ENCODE data around the gene PPP5C.

PPP5C gene

DNA sequence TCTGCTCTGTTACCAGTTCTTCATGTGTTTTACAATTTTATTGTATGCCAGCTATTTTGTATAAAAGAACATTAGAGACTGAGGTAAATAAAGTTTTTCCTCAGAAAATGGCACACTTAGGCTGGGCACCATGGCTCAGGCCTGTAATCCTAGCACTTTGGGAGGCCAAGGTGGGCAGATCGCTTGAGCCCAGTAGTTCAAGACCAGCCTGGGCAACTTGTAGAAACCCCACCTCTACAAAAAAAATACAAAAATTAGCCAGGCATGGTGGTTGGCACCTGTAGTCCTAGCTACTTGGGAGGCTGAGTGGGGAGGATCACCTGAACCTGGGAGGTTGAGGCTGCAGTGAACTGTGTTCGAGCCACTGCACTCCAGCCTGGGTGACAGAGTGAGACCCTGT lies 34.5 kb downstream of the PPP5C start:
- H3K4me3 ChIP-seq (ENCODE audit: low read depth, low read length), result no peak overlapping the region
- TF ChIP-seq, protein P1, sequence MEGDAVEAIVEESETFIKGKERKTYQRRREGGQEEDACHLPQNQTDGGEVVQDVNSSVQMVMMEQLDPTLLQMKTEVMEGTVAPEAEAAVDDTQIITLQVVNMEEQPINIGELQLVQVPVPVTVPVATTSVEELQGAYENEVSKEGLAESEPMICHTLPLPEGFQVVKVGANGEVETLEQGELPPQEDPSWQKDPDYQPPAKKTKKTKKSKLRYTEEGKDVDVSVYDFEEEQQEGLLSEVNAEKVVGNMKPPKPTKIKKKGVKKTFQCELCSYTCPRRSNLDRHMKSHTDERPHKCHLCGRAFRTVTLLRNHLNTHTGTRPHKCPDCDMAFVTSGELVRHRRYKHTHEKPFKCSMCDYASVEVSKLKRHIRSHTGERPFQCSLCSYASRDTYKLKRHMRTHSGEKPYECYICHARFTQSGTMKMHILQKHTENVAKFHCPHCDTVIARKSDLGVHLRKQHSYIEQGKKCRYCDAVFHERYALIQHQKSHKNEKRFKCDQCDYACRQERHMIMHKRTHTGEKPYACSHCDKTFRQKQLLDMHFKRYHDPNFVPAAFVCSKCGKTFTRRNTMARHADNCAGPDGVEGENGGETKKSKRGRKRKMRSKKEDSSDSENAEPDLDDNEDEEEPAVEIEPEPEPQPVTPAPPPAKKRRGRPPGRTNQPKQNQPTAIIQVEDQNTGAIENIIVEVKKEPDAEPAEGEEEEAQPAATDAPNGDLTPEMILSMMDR (IDR thresholded peaks at IDR 0.05; ENCODE audit: borderline replicate concordance, insufficient read depth, low read depth, low read length), result no peak

DNA sequence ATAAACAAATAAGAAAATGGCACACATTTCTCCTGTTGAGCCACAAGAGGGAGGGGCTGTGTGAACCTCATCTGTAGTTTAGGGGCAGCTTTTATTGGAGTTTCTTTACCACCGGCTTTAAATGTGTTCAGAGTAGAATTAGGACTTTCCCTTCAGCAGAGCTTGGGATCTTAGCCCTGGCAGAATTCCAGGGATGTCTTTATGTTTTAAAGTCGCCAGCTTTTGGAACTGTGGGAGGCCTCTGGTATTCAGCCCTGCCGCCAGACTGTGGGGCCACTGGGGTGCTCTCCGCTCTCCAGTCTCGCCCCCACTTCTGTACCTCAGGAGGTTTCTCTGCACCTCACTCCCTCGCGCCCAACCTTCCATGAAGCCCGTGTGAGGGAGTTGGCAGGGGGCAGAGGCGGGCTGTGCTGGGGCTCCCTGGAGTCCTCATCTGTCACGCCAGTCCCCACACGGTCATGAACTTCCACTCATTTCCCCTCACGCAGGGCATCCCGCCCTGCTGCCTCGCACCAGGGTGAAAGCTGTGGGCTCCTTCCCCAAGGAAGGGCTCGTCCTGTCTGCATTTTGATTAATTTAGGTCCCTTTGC lies 35.0 kb downstream of the PPP5C start:
- TF ChIP-seq, protein P1 (IDR thresholded peaks at IDR 0.05; ENCODE audit: borderline replicate concordance, insufficient read depth, low read depth, low read length), result no peak

DNA sequence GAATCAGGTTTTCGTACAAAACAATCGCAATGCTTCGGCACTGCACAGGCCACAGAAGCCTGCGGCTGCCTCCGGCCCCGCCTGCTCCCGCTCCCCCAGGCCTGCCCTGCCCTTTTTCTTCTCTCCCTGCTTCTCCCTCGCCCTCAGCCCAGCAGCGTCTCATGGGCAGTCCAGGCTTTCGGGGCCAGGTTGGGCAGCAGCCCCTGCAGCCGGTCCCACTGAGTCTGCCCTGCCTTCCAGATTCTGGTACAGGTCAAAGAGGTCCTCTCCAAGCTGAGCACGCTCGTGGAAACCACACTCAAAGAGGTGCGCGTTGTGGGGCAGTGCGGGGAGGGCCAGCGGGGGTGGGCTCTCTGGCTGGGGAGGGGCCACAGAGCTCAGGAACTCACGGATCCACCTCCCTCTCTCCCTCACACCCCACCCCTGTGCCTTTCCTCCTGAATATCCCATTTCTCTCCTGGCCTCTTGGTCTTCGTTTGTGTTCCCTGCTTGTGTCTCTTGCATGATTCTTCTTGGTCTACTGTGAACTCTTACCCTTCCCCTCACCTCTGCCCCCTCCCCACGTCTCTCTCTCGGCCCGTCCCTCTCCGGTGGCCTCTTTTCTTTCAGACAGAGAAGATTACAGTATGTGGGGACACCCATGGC lies 36.4 kb downstream of the PPP5C start:
- TF ChIP-seq, protein P1 (IDR thresholded peaks at IDR 0.05; ENCODE audit: borderline replicate concordance, insufficient read depth, low read depth, low read length), result no peak
- no peak overlapping the region for H3K4me3 ChIP-seq (ENCODE audit: low read depth, low read length)

More for the DNA sequence above, 35.0 kb downstream of the PPP5C start:
- H3K4me3 ChIP-seq (ENCODE audit: low read depth, low read length), result no peak overlapping the region

DNA sequence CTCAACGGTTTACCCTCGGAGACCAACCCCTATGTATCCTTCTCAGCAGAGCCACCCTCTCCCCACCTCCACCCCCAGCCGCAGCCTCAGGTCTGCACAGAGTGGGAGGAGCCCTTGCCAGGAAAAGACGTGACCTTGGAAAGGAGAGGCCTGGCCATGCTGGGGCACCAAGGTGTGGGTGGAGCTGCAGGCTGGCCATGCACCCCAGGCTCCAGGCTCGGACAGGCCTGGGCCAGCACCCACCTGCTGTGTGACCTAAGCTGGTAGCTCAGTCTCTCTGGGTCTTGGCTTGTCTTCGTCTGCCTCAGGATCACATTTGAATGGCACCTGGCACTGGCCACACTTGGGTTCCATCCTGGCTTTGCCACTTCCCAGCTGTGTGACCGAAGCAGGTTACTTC lies 37.0 kb downstream of the PPP5C start:
- TF ChIP-seq, protein P1 (IDR thresholded peaks at IDR 0.05; ENCODE audit: borderline replicate concordance, insufficient read depth, low read depth, low read length), result no peak
- no peak overlapping the region for H3K4me3 ChIP-seq (ENCODE audit: low read depth, low read length)

DNA sequence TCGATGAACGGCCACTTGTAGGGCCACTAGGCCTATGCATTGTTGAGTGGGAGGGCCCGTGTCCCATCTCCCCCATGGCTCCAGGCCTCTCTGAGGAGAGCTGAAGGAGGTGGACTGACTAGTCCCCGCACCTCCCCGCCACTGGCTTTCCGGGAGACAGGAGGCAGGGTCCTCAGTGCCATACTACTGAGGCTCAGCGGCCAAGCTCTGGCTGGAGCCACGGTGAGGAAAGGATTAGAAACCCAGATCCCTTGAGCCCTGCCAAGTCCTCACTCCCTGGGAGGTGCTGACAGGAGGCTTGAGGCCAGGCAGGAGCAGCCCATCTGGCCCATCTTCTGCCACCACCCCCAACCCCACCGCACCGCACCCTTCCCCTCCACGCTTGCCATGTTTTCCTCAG lies 37.5 kb downstream of the PPP5C start:
- no peak overlapping the region for H3K4me3 ChIP-seq (ENCODE audit: low read depth, low read length)
- TF ChIP-seq, protein P1 (IDR thresholded peaks at IDR 0.05; ENCODE audit: borderline replicate concordance, insufficient read depth, low read depth, low read length), result no peak

DNA sequence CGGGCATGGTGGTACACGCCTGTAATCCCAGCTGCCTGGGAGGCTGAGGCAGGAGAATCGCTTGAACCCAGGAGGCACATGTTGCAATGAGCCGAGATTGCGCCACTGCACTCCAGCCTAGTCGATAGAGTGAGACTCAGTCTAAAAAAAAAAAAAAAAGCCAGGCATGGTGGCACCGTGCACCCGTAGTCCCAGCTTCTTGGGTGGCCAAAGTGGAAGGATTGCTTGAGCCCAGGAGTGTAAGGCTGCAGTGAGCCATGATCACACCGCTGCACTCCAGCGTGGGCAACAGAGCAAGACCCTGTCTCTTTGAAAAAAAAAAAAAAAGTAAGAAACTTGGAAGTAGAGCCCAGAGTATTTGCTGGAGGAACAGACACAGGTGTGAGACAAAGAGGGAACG lies 38.7 kb downstream of the PPP5C start:
- no peak overlapping the region for H3K4me3 ChIP-seq (ENCODE audit: low read depth, low read length)
- TF ChIP-seq, protein P1 (IDR thresholded peaks at IDR 0.05; ENCODE audit: borderline replicate concordance, insufficient read depth, low read depth, low read length), result no peak

DNA sequence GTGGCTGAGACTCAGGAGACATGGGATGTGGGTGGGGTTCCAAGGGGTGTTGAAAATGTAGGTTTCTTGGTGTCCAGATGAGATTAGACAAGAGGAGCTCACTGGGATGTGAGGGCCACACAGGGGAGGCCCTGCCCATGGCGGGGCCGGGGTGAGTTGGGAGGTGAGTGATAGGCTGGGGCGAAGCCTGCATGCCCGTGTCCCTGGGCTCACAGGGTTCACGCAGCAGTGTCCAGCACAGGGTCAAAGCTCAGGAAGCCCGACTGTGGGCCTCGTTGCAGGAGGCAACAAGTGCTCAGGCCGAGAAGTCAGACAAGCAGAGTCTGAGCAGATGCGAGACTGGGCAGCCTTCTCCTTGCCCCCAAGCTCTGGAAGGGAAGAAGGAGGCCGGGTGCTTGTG lies 39.3 kb downstream of the PPP5C start:
- TF ChIP-seq, protein P1 (IDR thresholded peaks at IDR 0.05; ENCODE audit: borderline replicate concordance, insufficient read depth, low read depth, low read length), result no peak
- H3K4me3 ChIP-seq (ENCODE audit: low read depth, low read length), result no peak overlapping the region
